ENCODE measurements around the gene SRRM1. TPM values are rescaled to one million over a fixed set of nuclear protein-coding genes. Genes with fewer than 3 reads are reported as not detected.
A peak's percentile ranks its signal among the peaks of the same experiment; 100 is the strongest.
"Not testable (repeated sequence)": the region's sequence is repeated elsewhere in the genome, so short reads cannot be mapped to it uniquely, and the experiment has no call there.

The SRRM1 gene
- total RNA-seq, 2 donors from 2014 or later, result 92.3 to 93.8 TPM

GRCh38 chr1:24688621-24689195 is 45.6 kb downstream of the SRRM1 start:
- DNase-seq (ENCODE audit: low spot score), result peak; percentile 92
- intact Hi-C loops (cut with DNase I), result loop anchor here (2.0 to 10.0 kb wide), 3 partner anchors 46 to 142 kb away; no protein-coding TSS in a partner anchor

DNA sequence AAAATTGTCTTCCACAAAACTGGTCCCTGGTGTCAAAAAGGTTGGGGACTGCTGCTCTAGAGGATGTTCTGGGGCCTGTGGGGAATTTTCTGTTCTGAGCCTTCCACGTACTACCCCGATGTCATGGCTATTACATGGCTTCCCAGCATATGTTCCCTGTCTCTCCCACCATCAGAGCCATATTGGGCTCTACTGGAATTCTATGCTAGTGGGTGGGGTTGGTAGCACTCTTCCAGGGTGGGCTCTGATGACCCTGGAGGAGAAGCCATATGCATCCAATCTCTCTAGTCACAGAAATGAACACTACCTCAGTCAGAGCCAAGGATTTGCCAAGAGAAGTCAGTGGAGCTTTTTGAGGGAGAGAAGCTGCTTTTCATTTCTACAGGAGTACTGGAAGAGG is 47.9 kb downstream of the SRRM1 start:
- intact Hi-C loops (cut with DNase I), result loop anchor here in 1 of 2 donors (5.0 kb wide), 1 partner anchor 146 kb away; no protein-coding TSS in a partner anchor
- DNase-seq (ENCODE audit: low spot score), result no peak

DNA sequence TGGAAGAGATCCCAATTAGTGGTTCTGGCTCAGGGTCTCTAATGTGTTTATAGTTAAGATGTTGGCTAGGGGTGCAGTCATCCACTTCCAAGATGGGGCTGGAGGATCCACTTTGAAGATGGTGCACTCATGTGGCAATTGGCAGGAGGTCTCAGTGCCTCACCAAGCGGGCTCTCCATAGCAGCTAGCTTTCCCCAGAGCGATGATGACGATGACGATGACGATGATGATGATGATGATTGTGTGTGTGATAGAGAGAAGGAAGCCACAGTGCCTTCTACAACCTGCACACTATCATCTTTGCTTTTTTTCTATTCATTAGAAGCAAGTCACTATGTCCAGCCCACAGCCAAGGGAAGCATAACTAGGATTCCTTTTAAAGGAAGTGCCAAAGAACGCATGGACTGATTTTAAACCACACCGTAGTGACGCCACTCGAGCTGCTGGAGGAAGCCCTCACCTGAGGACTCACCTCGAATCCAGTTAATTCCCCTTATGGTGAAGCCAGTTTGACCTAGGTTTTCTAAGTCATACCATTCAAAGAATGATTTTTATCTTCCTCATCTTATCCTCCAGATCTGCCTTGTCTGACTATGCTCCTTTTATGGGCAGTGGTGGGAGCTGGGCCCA is 49.4 kb downstream of the SRRM1 start:
- intact Hi-C loops (cut with DNase I), result loop anchor here in 1 of 2 donors (5.0 kb wide), 1 partner anchor 145 kb away; no protein-coding TSS in a partner anchor
- DNase-seq (ENCODE audit: low spot score), result no peak

DNA sequence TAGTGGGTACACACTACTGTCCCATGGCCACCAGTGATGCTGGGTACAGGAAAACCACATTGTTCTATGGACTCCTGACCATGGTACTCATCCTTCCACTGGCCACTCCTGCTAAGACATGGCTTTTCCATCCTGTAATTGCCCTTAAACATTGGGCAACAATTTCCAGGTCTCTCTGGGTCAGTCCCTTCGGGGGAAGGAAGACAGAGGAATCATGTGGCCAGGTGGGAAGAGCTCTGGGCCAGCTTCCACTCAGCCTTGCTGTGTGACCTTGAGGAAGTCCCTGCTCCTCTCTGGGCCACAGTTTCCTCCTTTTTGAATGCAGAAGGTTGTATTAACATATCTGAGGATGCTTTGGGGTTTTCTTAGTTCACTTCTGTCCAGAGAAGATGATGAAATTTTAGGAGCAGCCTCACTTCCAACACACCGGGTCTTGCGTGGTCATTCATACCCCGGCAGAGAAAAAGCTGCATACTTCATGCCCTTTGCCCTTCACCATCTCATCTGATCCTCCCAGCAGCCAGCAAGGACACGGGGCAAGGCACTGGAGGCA is 50.8 kb downstream of the SRRM1 start:
- intact Hi-C loops (cut with DNase I), result loop anchor here in 1 of 2 donors (5.0 kb wide), 1 partner anchor 143 kb away; no protein-coding TSS in a partner anchor
- DNase-seq (ENCODE audit: low spot score), result no peak

DNA sequence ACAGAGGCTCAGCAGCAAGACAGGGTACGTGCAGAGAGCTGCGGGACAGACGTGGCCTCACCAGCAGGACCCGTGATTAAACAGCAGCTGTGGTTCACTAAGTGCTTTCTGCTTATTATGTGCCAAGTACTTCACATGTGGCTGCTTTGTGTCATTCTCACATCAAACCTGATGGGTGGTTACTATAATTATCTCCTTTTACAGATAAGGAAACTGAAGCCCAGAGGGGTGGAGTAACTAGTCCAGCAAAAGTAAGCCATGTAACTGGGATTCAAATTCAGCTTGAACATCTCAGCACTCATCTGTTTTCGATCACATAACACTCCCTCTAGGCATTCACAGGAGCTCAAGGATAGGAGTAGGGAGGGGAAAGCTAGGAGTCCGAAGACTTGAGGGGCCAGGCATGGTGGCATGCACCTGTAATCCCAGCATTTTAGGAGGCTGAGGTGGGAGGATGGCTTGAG is 51.3 kb downstream of the SRRM1 start:
- intact Hi-C loops (cut with DNase I), result loop anchor here in 1 of 2 donors (5.0 kb wide), 1 partner anchor 143 kb away; no protein-coding TSS in a partner anchor
- no peak for DNase-seq (ENCODE audit: low spot score)

DNA sequence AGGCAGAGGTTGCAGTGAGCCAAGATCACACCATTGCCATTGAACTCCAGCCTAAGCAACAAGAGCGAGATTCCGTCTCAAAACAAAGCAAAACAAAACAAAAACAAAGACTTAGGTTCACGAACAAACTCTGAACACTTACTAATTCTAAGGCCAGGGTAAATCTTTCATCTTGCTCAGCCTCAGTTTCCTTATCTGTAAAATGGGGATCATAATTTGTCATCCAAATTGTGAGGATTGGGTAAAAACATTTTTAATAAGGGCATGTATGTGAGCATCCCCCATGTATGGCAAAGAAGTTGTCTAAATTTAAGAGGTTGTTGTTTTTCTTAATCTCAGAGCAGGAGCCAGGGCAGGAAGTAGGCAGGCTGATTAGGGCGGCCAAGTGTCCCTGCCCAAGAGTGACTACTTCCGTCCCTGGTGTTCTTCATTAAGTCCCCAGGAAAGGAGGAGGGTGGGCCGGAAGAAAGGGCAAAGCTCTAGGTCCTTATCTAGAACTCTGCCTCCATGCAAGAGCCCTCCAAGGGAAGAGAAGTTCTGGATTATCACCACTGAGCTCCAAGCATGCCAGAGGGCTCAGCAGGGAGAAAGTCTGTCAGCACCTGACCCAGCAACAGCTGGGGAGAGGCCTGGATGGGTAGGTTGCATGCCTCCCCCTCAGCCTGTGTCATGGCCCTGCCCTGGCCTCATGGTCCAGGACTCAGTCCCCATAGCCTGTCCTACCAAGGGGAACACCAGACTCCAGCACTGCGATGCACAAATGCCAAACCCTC is 52.3 kb downstream of the SRRM1 start:
- intact Hi-C loops (cut with DNase I), result no loop called here
- no peak for DNase-seq (ENCODE audit: low spot score)

DNA sequence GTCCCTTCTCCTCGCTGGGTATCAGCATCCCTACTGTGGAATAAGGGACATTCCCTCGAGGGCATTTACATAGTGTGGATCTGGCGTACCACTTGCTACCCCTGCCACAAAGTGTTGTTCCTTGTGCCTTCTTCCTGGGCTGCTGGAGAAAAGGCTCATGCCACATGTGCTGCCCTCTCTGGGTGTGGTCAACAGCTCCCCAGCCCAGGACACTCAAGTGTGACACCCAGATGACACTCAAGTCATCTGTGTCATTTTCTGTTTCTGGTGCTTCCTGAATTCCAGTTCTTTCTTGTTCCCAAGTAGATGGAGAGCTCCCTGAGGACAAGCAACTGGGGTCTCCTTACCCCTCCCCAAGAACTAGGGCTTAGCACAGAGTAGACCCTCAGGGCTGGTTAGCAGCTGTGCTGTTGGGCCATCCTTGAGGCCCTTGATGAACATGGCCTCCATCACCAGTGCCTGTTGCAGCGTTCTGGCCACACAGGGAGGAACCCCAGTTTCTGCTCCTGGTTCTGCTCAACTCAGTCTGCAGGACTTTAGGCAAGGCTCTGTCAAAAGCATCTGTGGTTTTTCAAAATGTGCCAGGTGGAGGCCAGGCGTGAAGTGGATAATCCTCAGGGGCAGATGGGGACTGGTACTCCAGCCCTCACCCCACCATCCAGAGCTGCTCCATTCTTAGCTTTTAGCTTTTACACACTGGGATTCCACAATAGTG is 53.1 kb downstream of the SRRM1 start:
- intact Hi-C loops (cut with DNase I), result no loop called here
- DNase-seq (ENCODE audit: low spot score), result no peak

DNA sequence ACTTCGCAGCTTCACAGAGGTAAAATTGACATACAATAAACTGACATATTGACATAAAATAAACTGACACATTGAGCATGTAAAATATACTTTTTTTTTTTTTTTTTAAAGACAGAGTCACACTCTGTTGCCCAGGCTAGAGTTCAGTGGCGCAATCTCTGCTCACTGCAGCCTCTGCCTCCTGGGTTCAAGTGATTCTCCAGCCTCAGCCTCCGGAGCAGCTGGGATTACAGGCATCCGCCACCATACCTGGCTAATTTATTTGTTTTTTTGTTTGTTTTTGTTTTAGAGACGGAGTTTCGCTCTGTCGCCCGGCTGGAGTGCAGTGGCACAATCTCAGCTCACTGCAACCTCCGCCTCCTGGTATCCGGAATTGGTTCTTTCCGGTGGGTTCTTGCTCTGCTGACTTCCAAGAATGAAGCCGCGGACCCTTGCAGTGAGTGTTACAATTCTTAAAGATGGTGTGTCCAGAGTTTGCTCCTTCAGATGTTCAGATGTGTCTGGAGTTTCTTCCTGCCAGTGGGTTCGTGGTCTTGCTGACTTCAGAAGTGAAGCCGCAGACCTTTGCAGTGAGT is 53.7 kb downstream of the SRRM1 start:
- intact Hi-C loops (cut with DNase I), result no loop called here
- DNase-seq (ENCODE audit: low spot score), result no peak

DNA sequence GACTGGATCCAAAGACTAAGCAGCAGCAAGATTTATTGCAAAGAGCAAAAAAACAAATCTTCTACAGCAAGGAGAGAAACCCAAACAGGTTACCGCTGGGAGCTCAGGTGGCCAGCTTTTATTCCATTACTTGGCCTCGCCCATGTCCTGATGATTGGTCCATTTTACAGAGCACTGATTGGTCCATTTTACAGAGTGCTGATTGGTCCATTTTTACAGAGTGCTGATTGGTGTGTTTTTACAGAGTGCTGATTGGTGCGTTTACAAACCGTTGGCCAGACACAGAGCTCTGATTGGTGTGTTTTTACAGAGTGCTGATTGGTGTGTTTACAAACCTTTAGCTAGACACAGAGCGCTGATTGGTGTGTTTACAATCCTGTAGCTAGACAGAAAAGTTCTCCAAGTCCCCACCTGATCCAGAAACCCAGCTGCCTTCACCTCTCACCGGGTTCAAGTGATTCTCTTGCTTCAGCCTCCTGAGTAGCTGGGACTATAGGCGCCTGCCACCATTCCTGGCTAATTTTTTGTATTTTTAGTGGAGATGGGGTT is 54.4 kb downstream of the SRRM1 start:
- intact Hi-C loops (cut with DNase I); DNase-seq (ENCODE audit: low spot score): not testable (repeated sequence)

GRCh38 chr1:24698326-24698725 is 55.2 kb downstream of the SRRM1 start:
- intact Hi-C loops (cut with DNase I); DNase-seq (ENCODE audit: low spot score): not testable (repeated sequence)

- intact Hi-C loops (cut with DNase I), result no loop called here
Measured at GRCh38 chr1:24699628-24700027, 56.5 kb downstream of the SRRM1 start.

GRCh38 chr1:24702511-24703293 is 59.6 kb downstream of the SRRM1 start:
- intact Hi-C loops (cut with DNase I), result no loop called here
- DNase-seq (ENCODE audit: low spot score), result no peak

More at GRCh38 chr1:24699628-24700027, 56.5 kb downstream of the SRRM1 start:
- no peak for DNase-seq (ENCODE audit: low spot score)

- intact Hi-C loops (cut with DNase I), result no loop called here
- no peak for DNase-seq (ENCODE audit: low spot score)
Measured at GRCh38 chr1:24704411-24705259, 61.5 kb downstream of the SRRM1 start.

- intact Hi-C loops (cut with DNase I), result no loop called here
- peak; percentile 89 for DNase-seq (ENCODE audit: low spot score)
Measured at GRCh38 chr1:24705260-24706073, 62.4 kb downstream of the SRRM1 start.

DNA sequence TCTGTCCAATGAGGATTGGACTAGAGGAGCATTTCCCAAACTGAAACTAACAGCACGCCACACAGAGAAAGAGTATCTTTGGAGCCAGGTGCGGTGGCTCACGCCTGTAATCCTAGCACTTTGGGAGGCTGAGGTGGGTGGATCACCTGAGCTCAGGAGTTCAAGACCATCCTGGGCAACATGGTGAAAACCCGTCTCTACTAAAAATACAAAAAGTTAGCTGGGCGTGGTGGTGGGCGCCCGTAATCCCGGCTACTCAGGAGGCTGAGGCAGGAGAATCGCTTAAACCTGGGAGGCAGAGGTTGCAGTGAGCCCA is 62.9 kb downstream of the SRRM1 start:
- DNase-seq (ENCODE audit: low spot score); intact Hi-C loops (cut with DNase I): not testable (repeated sequence)

- no peak for DNase-seq (ENCODE audit: low spot score)
- intact Hi-C loops (cut with DNase I), result no loop called here
Measured at GRCh38 chr1:24707687-24708086, 64.6 kb downstream of the SRRM1 start.
